ENCODE measurements around the gene APPBP2. TPM values are rescaled to one million over a fixed set of nuclear protein-coding genes. Genes with fewer than 3 reads are reported as not detected.
"Not testable (repeated sequence)": the region's sequence is repeated elsewhere in the genome, so short reads cannot be mapped to it uniquely, and the experiment has no call there.

APPBP2 gene
- total and polyA plus RNA-seq, 2 donors from 2014 or later, result 10.9 to 44.4 TPM

- no peak for TF ChIP-seq CTCF (IDR thresholded peaks at IDR 0.05; ENCODE audit: borderline replicate concordance, extremely low read depth, insufficient read depth)
- Histone ChIP-seq H3K9ac (ENCODE audit: low read length in 3 of 3) (no peak overlapping the region), H3K9me3 (ENCODE audit: control insufficient read depth in 2 of 3, insufficient read depth in 1 of 3, low read length in 3 of 3) (no peaks in the 10 kb centered on the region), H3K27me3 (ENCODE audit: control insufficient read depth, insufficient read depth, low read length) (no peaks in the 10 kb centered on the region), H3K27ac (ENCODE audit: low read depth in 2 of 2, low read length in 2 of 2) (no peak overlapping the region), H3K36me3 (ENCODE audit: control insufficient read depth in 2 of 3, insufficient read depth in 3 of 3, low read length in 3 of 3) (peaks cover 0 to 2% (median 0%) of the 10 kb centered on the region in 3 donors), H3K4me3 (ENCODE audit: low read length in 3 of 3) (no peak overlapping the region), H3K4me1 (ENCODE audit: control insufficient read depth in 2 of 3, insufficient read depth in 2 of 3, low read depth in 1 of 3, low read length in 3 of 3) (peaks cover 0 to 3% (median 0%) of the 10 kb centered on the region in 3 donors)
- intact Hi-C loops (cut with DNase I), result no loop called here
- no peak for DNase-seq
- no peak for FAIRE-seq
Observed at GRCh38 chr17:60519795-60520194, 6.2 kb downstream of the APPBP2 start.

- intact Hi-C loops (cut with DNase I); H3K36me3 ChIP-seq (ENCODE audit: control insufficient read depth in 2 of 3, insufficient read depth in 3 of 3, low read length in 3 of 3); H3K27me3 ChIP-seq (ENCODE audit: control insufficient read depth, insufficient read depth, low read length); H3K27ac ChIP-seq (ENCODE audit: low read depth in 2 of 2, low read length in 2 of 2); H3K9ac ChIP-seq (ENCODE audit: low read length in 3 of 3); DNase-seq; H3K9me3 ChIP-seq (ENCODE audit: control insufficient read depth in 2 of 3, insufficient read depth in 1 of 3, low read length in 3 of 3); H3K4me3 ChIP-seq (ENCODE audit: low read length in 3 of 3); FAIRE-seq; H3K4me1 ChIP-seq (ENCODE audit: control insufficient read depth in 2 of 3, insufficient read depth in 2 of 3, low read depth in 1 of 3, low read length in 3 of 3): not testable (repeated sequence)
Observed at GRCh38 chr17:60515683-60516082, 10.4 kb downstream of the APPBP2 start.

GRCh38 chr17:60515199-60515598 is 10.8 kb downstream of the APPBP2 start:
- DNase-seq; FAIRE-seq; H3K27ac ChIP-seq (ENCODE audit: low read depth in 2 of 2, low read length in 2 of 2); H3K9me3 ChIP-seq (ENCODE audit: control insufficient read depth in 2 of 3, insufficient read depth in 1 of 3, low read length in 3 of 3); H3K9ac ChIP-seq (ENCODE audit: low read length in 3 of 3); intact Hi-C loops (cut with DNase I); H3K27me3 ChIP-seq (ENCODE audit: control insufficient read depth, insufficient read depth, low read length); H3K4me1 ChIP-seq (ENCODE audit: control insufficient read depth in 2 of 3, insufficient read depth in 2 of 3, low read depth in 1 of 3, low read length in 3 of 3); H3K4me3 ChIP-seq (ENCODE audit: low read length in 3 of 3); H3K36me3 ChIP-seq (ENCODE audit: control insufficient read depth in 2 of 3, insufficient read depth in 3 of 3, low read length in 3 of 3): not testable (repeated sequence)

- no peak overlapping the region for H3K27ac ChIP-seq (ENCODE audit: low read depth in 2 of 2, low read length in 2 of 2)
- no peaks in the 10 kb centered on the region for H3K9me3 ChIP-seq (ENCODE audit: control insufficient read depth in 2 of 3, insufficient read depth in 1 of 3, low read length in 3 of 3)
- no peak for DNase-seq
- no peak for FAIRE-seq
- H3K9ac ChIP-seq (ENCODE audit: low read length in 3 of 3), result no peak overlapping the region
- no peak overlapping the region for H3K4me3 ChIP-seq (ENCODE audit: low read length in 3 of 3)
- TF ChIP-seq CTCF (IDR thresholded peaks at IDR 0.05; ENCODE audit: borderline replicate concordance, extremely low read depth, insufficient read depth), result no peak
- H3K36me3 ChIP-seq (ENCODE audit: control insufficient read depth in 2 of 3, insufficient read depth in 3 of 3, low read length in 3 of 3), result no peaks in the 10 kb centered on the region
- intact Hi-C loops (cut with DNase I), result no loop called here
- H3K4me1 ChIP-seq (ENCODE audit: control insufficient read depth in 2 of 3, insufficient read depth in 2 of 3, low read depth in 1 of 3, low read length in 3 of 3), result peaks cover 0 to 3% (median 0%) of the 10 kb centered on the region in 3 donors
- H3K27me3 ChIP-seq (ENCODE audit: control insufficient read depth, insufficient read depth, low read length), result no peaks in the 10 kb centered on the region
Observed at GRCh38 chr17:60514500-60514899, 11.5 kb downstream of the APPBP2 start.

GRCh38 chr17:60514053-60514452 is 12.0 kb downstream of the APPBP2 start:
- Histone ChIP-seq H3K9me3 (ENCODE audit: control insufficient read depth in 2 of 3, insufficient read depth in 1 of 3, low read length in 3 of 3) (no peaks in the 10 kb centered on the region), H3K9ac (ENCODE audit: low read length in 3 of 3) (no peak overlapping the region), H3K27ac (ENCODE audit: low read depth in 2 of 2, low read length in 2 of 2) (no peak overlapping the region), H3K4me3 (ENCODE audit: low read length in 3 of 3) (no peak overlapping the region), H3K27me3 (ENCODE audit: control insufficient read depth, insufficient read depth, low read length) (no peaks in the 10 kb centered on the region), H3K4me1 (ENCODE audit: control insufficient read depth in 2 of 3, insufficient read depth in 2 of 3, low read depth in 1 of 3, low read length in 3 of 3) (peaks cover 0 to 3% (median 0%) of the 10 kb centered on the region in 3 donors), H3K36me3 (ENCODE audit: control insufficient read depth in 2 of 3, insufficient read depth in 3 of 3, low read length in 3 of 3) (no peaks in the 10 kb centered on the region)
- no peak for FAIRE-seq
- intact Hi-C loops (cut with DNase I), result no loop called here
- no peak for DNase-seq
- TF ChIP-seq CTCF (IDR thresholded peaks at IDR 0.05; ENCODE audit: borderline replicate concordance, extremely low read depth, insufficient read depth), result no peak
